Measurements from ENCODE around the gene ZSCAN12.
"Not testable (repeated sequence)": the region's sequence is repeated elsewhere in the genome, so short reads cannot be mapped to it uniquely, and the experiment has no call there.

ZSCAN12 gene

DNA sequence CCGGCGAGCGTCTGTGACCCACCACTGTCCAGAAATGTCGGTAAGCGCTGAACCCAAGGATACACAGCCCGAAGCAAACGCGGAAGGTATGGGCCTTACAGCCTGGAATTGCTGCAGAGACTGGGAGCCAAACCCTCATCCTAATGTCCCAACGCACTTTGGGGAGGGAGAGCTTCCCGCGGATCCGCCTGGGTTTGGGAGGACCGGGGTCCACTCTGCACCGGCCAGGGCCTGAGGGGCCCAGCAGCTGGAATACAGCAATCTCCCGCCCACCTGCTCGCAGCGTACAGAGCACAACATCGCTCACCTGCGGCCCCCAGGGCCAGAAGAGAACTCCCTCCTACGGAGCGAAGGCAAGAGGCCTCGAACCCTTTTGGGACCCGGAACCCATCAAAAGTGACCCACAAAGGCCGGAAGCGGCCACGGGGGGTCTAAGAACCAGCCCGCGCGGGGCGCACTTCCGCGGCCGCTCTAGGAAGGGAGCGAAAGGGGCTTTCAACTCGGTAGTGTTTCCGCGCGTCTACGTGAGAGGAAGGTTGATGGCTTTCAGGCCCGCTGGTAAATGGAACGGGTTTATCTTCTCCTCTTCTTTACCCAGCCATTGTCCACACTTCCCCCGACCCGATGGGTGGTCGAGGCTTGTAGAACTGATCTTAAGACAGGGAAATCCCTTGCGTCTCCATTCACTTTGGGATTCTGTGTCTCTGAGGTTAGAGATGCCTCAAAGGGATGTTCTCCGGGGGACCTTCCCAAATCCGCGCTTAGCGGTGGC lies at the start of gene ZSCAN12:
Gene ZSCAN12, minus strand, starts transcription at position 398 of the 772 bp plus-strand sequence. CDS start 1,342 bp downstream, outside the sequence.
- DNase-seq = peak; percentile 79 to 87

DNA sequence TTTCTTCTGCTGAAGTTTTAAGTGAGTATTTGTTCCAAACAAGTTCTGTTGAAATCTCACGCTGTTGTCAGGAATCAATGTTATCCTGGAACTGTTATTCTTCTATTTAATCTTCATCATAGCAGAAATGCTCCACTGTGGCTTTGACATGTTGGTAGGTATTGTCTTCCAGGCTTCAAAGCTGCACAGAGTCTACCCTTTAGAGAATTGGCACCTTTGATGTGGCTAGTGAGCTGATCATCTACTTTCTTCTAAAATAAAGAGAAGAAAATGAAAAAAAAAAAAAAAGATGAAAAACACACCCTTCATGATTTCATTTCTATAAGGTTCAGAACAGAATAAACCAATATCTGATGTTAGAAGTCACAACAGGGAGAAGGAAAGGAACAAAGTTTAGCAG lies 49.5 kb upstream of the ZSCAN12 start:
- no peak for DNase-seq

DNA sequence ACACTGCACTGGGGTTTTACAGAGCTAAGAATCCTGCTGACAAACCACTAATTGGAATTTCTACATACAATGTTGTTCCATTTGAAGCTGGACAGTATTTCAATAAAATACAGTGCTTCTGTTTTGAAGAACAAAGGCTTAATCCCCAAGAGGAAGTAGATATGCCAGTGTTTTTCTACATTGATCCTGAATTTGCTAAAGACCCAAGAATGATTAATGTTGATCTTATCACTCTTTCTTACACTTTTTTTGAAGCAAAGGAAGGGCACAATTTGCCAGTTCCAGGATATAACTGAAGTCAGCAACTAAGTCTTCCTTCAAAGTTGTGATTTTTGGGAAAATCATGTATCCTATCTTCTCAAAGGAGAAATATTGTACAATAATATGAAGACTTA lies 48.0 kb upstream of the ZSCAN12 start:
- DNase-seq = not testable (repeated sequence)

DNA sequence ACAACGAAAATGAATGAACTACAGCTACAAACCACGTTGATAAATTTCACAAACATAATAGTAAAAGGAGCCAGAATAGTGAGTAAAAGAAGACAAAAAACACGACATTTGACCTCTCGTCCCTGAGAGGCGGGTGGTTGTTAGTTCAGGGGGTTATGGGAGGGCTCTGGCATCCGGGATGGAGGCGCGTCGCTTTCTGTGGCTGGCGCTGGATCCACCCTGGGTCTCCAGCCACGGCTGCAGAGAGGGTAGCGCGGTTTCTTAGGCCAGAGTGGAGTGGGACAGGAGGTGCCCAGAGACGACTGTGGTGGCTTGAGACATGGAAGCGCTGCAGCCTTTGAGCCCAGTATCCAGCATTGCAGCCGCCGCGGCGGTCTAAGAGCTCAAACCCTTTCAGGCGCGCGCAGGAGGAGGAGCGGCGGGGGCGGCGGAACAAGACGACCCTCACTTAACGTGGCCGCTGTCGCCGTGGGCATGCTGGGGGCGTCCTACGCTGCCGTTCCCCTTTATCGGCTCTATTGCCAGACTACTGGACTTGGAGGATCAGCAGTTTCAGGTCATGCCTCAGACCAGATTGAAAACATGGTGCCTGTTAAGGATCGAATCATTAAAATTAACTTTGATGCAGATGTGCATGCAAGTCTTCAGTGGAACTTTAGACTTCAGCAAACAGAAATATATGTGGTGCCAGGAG lies 47.4 kb upstream of the ZSCAN12 start:
- no peak for DNase-seq

DNA sequence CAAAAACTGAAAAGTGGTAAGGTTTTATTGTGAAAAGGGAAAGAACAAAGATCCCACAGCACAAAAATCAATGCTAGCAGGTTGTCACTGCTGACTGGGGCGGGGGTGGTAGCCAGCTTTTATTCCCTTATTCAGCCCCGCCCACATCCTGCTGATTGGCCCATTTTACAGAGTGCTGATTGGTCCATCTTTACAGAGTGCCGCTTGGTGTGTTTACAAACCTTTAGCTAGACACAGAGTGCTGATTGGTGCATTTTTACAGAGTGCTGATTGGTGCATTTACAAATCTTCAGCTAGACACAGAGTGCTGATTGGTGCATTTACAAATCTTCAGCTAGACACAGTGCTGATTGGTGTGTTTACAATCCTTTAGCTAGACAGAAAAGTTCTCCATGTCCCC lies 45.2 kb upstream of the ZSCAN12 start:
- not testable (repeated sequence) for DNase-seq

DNA sequence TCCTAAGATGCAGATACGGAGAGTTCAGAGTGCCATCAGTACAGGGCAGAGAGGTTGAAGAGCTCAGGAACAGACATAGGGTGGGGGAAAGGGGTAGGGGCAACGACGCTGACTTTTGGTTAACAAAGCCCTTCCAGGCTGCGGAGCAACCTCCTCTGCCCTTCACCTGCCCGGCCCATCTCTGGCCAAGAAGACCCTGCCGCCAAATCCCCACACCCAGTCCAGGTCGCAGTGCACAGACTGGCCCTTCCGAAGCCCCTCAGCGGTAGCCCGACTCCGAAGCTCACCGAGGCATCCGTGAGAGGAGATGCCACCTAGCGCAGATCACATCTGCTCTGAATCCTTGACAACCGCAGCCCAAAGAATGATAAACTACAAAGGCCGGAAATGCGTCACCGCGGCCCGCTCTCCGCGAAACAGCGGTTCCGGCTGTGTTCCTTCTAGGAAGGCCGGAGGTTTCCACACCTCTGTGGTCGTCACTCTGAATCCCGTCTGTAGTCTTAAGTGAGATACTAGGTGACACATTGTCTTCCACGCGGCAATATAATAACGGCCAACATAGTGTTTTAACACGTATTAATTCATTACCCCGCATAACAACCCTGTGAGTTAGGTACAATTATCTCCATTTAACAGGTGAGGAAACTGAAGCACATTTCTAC lies 43.7 kb upstream of the ZSCAN12 start, which contains the start of gene ZSCAN23:
Gene ZSCAN23, minus strand, starts transcription at position 380 of the 662 bp plus-strand sequence. CDS start 7,225 bp downstream, outside the sequence.
- DNase-seq = peak; percentile 81 to 85

DNA sequence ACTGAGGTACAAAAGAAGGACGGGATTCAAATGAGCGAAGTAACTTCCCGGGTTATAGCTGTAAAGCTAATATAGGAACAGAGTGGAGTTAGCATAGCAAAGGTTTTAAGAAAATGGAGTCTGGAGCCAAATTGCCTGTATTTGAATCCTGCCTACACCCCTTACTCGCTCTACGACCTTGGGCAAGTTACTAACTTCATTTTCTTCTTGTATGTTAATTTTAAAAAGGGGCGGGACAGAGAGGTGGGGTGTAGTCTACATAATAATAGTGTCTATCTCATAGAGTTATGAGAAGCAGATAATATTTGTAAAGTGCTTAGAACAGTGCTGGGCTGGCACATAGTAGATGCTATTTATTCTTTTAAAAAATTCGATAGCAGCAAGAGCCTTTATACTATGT lies 43.0 kb upstream of the ZSCAN12 start:
- no peak for DNase-seq

DNA sequence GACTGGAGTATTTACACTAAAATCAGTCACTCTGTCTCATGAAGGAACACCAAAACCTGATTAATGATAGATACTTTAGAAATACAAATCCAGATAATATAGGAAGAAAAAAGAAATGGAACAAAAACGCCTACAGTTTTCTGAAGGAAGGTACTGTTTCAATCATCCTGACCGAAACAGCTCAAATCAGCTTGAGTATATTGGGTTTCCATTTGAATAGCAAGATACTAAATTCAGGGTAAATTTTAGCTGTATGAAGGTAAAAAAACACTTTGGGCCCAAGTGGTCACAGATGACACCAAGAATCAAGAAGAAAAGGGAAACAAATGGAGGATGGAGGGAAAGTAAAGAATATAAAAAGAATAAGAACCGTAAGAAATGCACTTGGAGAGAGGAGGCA lies 36.9 kb upstream of the ZSCAN12 start:
- DNase-seq = no peak

DNA sequence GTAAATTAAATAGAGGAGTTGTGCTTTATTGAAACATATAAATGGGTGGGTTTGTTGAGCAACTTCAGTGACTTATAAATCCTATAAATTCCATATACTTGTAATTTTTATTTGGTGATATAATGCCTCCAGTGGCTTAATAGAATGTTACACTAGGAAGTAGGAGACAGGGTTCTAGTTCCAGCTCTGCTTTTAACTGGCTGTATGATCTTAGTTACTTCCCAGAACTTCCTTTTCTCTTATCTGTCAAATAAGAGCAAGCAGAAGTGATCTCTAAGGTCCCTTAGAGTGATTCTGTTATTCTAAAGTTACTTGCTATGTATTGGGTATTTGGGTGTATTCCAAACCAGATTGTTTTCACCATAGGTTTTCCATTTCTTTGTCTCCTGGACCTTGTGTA lies 33.6 kb upstream of the ZSCAN12 start:
- DNase-seq = no peak

DNA sequence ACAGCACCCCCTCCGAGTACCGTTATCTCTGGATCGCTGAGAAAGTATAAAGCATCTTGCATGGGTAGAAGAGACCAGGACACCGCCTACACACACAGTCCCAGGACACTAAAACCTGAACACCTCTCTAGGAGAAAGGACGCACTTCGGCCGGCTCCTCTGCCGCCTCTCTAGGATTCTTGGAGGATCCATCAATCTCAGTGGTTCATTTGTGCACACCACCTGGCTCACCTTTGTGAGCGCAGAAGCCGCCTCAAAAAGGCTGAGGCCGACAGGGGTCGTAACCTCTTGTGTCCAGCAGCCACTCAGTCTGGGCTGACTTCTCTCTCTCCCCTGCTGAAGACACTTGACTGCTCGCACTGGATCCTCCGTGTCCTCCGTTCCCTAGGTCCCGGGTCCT lies 30.2 kb upstream of the ZSCAN12 start:
- no peak for DNase-seq

DNA sequence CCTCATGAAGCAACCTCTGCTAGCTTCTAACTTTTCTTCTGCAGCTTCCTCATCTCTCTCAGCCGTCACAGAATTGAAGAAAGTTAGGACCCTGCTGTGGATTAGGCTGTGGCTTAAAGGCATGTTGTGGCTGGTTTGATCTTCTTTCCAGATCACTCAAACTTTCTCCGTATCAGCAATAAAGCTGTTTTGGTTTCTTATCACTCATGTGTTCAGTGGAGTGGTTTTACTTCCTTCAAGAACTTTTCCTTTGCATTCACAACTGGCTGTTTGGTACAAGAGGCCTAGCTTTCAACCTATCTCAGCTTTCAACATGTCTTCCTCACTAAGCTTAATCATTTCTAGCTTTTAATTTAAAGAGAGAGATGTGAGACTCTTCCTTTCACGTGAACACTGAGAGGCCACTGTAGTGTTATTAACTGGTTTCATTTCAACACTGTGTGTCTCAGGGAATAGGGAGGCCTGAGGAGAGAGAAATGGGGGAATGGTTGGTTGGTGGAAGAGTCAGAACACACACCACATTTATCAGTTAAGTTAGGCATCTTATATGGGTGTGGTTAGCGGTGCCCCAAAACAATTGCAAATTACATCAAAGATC lies 26.5 kb upstream of the ZSCAN12 start:
- DNase-seq = no peak

DNA sequence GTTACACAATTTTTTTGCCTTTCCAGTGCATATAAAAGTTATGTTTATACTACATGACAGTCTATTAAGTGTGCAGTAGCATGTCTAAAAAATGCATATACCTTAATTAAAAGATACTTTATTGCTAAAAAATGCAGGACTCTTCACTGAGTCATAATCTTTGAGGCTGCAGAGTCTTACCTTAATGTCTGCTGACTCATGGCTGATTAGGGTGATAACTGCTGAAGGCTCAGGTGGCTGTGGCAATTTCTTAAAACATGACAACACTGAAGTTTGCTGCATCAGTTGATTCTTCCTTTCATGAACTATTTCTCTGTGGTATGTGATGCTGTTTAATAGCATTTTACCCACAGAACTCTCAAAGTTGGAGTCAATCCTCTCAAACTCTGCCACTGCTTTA lies 24.6 kb upstream of the ZSCAN12 start:
- DNase-seq = no peak

DNA sequence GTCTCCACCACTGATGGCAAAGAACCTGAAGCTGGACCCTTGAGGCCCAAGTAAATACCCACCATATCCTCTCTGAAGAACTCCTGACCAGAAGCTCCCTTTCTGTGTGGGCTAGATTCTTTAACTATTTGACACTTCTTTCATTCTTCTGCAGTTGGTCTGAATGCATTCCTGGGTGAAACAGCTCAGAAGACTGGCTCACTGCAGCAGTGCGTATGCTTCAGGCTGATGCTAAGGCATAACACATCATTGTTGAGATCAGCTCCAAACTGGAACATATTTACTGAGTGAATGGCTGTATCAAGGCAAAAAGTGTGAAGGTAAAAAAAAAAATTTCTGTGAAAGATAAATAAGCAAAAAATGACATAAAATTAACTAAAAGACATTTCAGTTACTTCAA lies 24.0 kb upstream of the ZSCAN12 start:
- no peak for DNase-seq

DNA sequence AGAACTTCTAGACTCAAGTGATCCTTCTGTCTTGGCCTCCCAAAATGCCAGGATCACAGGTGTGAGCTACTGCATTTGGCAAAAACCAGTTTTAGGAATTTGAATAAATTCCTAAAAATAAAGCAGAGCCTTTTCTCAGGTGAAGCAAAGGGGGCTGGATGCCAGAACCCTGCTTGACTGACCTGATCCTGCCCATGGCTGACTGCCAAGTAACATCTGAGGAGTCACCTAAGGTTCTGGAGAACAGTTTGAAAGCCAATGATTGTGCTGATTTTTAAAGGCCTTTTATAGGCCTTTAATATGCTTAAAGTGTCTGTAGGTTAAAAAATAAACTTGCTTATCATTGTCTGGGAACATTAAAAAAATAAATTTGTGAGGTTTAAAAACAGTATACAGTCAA lies 14.1 kb upstream of the ZSCAN12 start:
- DNase-seq = no peak

DNA sequence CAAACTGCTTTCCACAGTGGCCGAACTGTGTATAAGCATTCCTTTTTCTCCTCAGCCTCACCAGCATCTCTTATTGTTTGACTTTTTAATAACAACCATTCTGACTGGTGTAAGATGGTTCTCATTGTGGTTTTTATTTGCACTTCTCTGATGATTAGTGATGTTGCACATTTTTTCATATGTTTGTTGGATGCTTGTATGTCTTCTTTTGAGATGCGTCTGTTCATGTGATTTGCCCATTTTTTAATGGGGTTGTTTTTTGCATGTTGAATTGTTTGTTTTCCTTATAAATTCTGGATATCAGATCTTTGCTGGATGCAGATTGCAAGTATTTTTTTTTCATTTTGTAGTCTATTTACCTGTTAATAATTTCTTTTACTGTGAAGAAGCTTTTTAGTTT lies 11.2 kb upstream of the ZSCAN12 start:
- no peak for DNase-seq

DNA sequence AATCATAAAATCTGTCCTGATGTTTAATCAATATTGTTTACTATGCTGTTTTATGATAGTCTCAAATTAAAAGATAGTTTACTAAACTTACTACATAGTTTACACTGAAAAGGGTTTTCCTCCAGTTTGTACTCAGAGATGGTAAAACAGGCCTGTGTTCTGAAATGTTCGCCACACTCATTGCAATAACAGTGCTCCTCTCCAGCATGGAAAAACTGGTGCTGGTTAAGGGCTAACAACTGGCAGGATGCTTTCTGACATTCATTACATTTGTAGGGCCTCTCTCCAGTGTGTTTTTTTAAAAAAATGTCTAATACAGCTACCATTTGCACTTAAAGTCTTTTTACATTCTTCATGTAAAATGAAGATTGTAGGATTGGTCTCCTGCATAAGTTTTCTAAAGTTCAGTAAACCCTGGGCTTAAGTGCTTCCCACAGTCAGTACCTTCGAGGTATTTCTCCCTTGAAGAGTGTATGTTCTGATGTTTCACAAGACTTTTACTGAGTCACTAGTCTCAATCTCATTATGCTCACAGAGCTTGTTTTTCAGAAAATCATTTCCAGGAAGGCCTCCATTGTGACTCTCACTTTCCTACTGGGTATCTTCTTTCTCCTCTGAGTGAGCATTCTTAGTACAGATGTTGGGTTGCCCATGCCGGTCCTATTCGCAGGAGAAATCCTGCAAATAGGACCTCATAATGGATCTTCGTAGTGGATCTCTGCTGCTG lies 8.7 kb upstream of the ZSCAN12 start:
- DNase-seq = no peak

DNA sequence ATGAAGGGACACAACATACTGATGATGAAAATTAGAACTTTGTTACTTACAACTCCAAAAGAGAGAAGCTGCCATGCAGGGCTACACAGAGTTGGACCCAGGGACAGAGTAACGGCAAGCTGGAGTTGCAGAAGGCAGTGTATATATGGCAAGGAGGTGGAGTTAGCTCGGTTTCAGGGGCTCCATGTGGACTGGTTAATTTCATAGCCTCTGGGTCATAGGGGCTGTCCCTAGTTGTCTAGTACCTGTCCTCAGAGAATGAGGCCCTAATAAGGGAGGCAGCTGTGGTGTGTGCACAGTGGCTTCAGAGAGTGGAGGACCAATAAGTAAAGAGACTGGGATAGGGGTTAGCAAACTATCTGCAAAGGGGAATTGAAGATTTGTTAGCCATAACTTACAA lies 7.9 kb upstream of the ZSCAN12 start:
- DNase-seq = no peak

DNA sequence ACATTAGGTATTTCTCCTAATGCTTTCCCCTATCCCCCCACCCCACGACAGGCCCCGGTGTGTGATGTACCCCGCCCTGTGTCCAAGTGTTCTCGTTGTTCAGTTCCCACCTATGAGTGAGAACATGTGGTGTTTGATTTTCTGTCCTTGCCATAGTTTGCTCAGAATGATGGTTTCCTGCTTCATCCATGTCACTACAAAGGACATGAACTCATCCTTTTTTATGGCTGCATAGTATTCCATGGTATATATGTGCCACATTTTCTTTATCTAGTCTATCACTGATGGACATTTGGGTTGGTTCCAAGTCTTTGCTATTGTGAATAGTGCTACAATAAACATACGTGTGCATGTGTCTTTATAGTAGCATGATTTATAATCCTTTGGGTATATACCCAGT lies 4.4 kb upstream of the ZSCAN12 start:
- not testable (repeated sequence) for DNase-seq

DNA sequence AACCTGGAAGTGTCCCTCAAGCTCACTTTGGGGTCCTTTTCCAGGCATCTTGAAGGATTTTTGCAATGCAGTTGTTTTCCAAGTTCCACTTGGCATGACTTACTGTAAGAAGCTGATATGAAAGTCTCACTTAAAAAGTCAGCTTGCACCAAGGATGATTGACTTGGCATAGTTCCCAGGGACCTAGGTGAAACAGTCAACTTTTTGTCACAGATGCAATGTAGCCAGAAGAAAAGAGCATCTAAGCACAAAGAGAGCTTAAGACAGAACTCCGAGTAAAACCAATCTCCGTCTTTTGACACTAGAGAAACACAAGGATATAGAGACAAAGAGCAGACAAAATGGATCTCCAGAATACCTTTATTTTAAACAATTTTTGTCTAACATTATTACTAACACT lies 2.6 kb upstream of the ZSCAN12 start:
- no peak for DNase-seq

DNA sequence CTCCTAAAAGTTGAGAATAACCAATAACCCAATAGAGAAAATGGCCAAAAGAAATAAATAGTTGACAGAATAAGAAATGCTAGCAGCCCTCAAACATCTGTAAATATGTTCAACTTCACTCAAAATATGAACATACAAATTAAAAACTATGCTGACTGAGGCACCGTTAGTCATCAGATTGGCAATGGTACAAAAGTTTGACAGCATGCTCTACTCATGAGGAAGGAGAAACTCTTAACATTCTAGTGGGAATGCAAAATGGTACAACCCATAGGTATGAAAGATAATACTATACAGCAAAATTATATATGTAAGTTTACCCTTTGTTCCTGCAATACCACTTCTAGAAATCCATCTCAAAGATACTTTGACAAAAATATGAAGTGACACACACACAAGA lies 1.6 kb upstream of the ZSCAN12 start:
- no peak for DNase-seq

DNA sequence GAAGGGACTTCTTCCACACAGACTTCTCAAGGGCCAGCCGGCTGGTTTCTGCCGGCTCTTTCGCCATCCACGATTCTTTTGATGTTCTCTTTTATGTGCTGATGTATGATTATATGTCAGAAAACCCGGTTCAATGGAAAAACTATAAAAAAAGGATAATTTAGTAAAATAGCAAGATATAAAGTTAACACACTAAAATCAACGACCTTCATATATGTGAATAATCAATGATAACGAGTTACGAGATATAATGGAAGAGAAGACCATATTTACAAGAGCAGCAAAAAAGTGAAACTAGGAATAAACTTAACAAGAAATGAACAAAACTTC lies 540 bp upstream of the ZSCAN12 start:
- DNase-seq = no peak

DNA sequence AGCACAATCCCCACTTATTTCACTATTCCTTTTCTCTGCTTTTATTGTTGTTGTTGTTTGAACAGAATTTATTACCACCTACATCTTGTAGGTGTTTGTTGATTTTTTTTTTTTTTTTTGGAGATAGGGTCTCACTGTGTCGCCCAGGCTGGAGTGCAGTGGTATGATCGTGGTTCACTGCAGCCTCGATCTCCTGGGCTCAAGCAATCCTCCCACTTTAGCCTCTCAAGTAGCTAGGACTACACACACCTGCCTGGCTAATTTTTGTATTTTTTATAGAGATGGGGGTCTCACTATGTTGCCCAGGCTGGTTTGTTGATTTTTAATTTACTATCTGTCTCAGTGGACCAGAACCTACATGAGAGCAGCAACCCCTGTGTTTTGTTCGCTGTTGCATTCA lies 3.6 kb downstream of the ZSCAN12 start:
- DNase-seq = no peak
